Common myeloid progenitor, CD34-positive (primary cell): ENCODE measurements around the gene UPP2.

Experiments
- CTCF ChIA-PET: fragments of 350-600 bp; sonication (Branson Sonifier 250); formaldehyde crosslinking; loops from one replicate; lab custom pipeline; 2021; ENCODE audit warnings: antibody characterized with exemption; lab: Charles Lee
- POLR2A ChIA-PET: fragments of 350-600 bp; sonication (Branson Sonifier 250); formaldehyde crosslinking; loops from one replicate; lab custom pipeline; 2021; ENCODE audit warnings: antibody characterized with exemption; lab: Charles Lee
- DNase-seq, 3 donors: peaks; one replicate each; pipeline versions ENCODE4 v3.0.0 to v3.0.0-alpha.2; 2013
- H3K27ac ChIP-seq, 2 experiments: 1 replicate in 1 of 2; 2 replicates in 1 of 2; pipeline ENCODE4 v1.7.0; 2013; ENCODE audit warnings: inconsistent platforms in 2 of 2, low read length in 2 of 2, mild to moderate bottlenecking in 2 of 2, low read depth in 1 of 2, moderate library complexity in 1 of 2; ENCODE audit not compliant: severe bottlenecking in 2 of 2, insufficient read depth in 1 of 2, poor library complexity in 1 of 2
- H3K27me3 ChIP-seq, 5 experiments: replicated peaks in 2 of 5; 1 replicate in 3 of 5; 2 replicates in 2 of 5; pipeline versions ENCODE4 v1.6.1 to v1.7.0; 2013; ENCODE audit warnings: low read length in 4 of 5, mild to moderate bottlenecking in 2 of 5, moderate library complexity in 2 of 5, inconsistent platforms in 1 of 5; ENCODE audit not compliant: insufficient read depth in 5 of 5, control insufficient read depth in 4 of 5
- H3K36me3 ChIP-seq, 4 experiments: 1 replicate in 2 of 4; 2 replicates in 2 of 4; pipeline versions ENCODE4 v1.6.1 to v1.7.0; 2013; ENCODE audit warnings: low read length in 3 of 4, control low read depth in 1 of 4, mild to moderate bottlenecking in 1 of 4; ENCODE audit not compliant: control insufficient read depth in 4 of 4, insufficient read depth in 4 of 4
- H3K4me1 ChIP-seq, 4 experiments: 1 replicate in 3 of 4; 2 replicates in 1 of 4; pipeline versions ENCODE4 v1.6.1 to v1.7.1; 2013; ENCODE audit warnings: low read length in 3 of 4, mild to moderate bottlenecking in 3 of 4, control low read depth in 1 of 4, inconsistent platforms in 1 of 4, moderate library complexity in 1 of 4; ENCODE audit not compliant: control insufficient read depth in 4 of 4, insufficient read depth in 4 of 4; ENCODE audit errors: control extremely low read depth in 1 of 4
- H3K4me3 ChIP-seq, 7 experiments: 1 replicate in 4 of 7; 2 replicates in 3 of 7; pipeline versions ENCODE4 v1.5.1 to v1.7.0; 2013; ENCODE audit warnings: mild to moderate bottlenecking in 7 of 7, low read length in 6 of 7, moderate library complexity in 6 of 7, inconsistent platforms in 2 of 7, low read depth in 2 of 7, control low read depth in 1 of 7; ENCODE audit not compliant: insufficient read depth in 4 of 7, control insufficient read depth in 1 of 7; ENCODE audit errors: extremely low read depth in 1 of 7
- H3K9me3 ChIP-seq, 5 experiments: 1 replicate in 4 of 5; 2 replicates in 1 of 5; pipeline versions ENCODE4 v1.6.1 to v1.7.1; 2013; ENCODE audit warnings: low read length in 4 of 5, mild to moderate bottlenecking in 2 of 5, inconsistent platforms in 1 of 5, low read depth in 1 of 5, moderate library complexity in 1 of 5; ENCODE audit not compliant: control insufficient read depth in 4 of 5, insufficient read depth in 2 of 5; ENCODE audit errors: control extremely low read depth in 1 of 5
- WGBS: methylation state at CpG from one replicate; pipeline ENCODE4 v1.1.5; 2013; ENCODE audit not compliant: insufficient coverage; 5-methylcytosine and 5-hydroxymethylcytosine counted together

UPP2 gene

GRCh38 chr2:158153270-158154015 is 51.8 kb downstream of the UPP2 start:
- Histone ChIP-seq H3K36me3 (no peaks in the 10 kb centered on the region), H3K9me3 (peaks cover 0 to 12% (median 0%) of the 10 kb centered on the region in 5 experiments), H3K27me3 (no peaks in the 10 kb centered on the region), H3K27ac (no peak overlapping the region), H3K4me1 (no peaks in the 10 kb centered on the region), H3K4me3 (no peak overlapping the region)
- no peak for DNase-seq
- CTCF ChIA-PET: no interaction called here
- 96% methylated on average over 3 of the region's 3 CpGs for WGBS
- POLR2A ChIA-PET: no interaction called here

- H3K27ac ChIP-seq: no peak overlapping the region
- H3K4me1 ChIP-seq: no peaks in the 10 kb centered on the region
- peaks cover 0 to 12% (median 0%) of the 10 kb centered on the region in 5 experiments for H3K9me3 ChIP-seq
- H3K4me3 ChIP-seq: no peak overlapping the region
- H3K36me3 ChIP-seq: no peaks in the 10 kb centered on the region
- DNase-seq: no peak
- POLR2A ChIA-PET: no interaction called here
- CTCF ChIA-PET: no interaction called here
- H3K27me3 ChIP-seq: no peaks in the 10 kb centered on the region
Observed at GRCh38 chr2:158154596-158154995, 52.9 kb downstream of the UPP2 start.

DNA sequence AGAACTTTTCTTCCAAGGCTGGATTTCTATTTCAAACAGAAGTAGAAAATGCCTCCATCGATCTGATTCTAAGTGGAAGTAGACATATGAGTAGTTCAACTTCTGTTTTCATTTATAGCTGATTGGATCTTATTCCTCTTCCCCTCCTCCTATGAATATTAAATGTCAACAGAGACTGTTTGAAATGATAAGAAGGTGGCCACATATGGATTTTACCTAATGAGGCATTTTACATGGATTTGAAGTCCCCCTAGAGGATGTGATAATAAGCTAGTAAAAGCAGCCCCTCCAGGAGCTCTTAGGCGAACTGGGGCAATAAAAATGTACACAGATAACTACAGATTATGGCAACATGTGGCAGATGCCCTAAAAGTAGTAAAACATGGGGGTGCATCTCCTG is 71.0 kb downstream of the UPP2 start:
- H3K36me3 ChIP-seq: no peaks in the 10 kb centered on the region
- CTCF ChIA-PET: interaction anchor here (1.5 to 3.3 kb wide), 3 partner anchors 572 to 575 kb away, joined by 4 to 9 read pairs (median 7); no protein-coding TSS in a partner anchor
- H3K9me3 ChIP-seq: no peaks in the 10 kb centered on the region
- DNase-seq: no peak
- H3K27ac ChIP-seq: no peak overlapping the region
- H3K4me1 ChIP-seq: peaks cover 0 to 5% (median 0%) of the 10 kb centered on the region in 4 experiments
- H3K27me3 ChIP-seq: no peaks in the 10 kb centered on the region
- WGBS: 100% methylated on average over 1 of the region's 2 CpGs
- no peak overlapping the region for H3K4me3 ChIP-seq
- POLR2A ChIA-PET: no interaction called here

DNA sequence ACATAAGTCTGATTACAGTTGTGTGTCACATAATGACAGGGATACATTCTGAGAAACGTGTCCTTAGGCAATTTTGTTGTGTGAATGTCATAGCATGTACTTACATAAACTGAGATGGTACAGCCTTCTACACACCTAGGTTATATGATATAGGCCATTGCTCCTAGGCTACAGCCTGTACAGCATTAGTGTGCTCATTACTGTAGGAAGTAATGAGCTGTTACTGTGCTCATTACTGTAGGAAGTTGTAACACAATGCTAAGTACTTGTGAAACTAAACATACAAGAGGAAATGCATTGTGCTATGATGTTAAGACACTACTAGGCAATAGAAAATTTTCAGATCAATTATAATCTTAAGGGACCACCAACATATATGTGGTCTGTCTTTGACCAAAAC is 72.8 kb downstream of the UPP2 start:
- POLR2A ChIA-PET: no interaction called here
- Histone ChIP-seq H3K9me3 (no peaks in the 10 kb centered on the region), H3K4me3 (no peak overlapping the region), H3K36me3 (no peaks in the 10 kb centered on the region), H3K4me1 (peaks cover 3 to 16% (median 4%) of the 10 kb centered on the region in 4 experiments), H3K27ac (no peak overlapping the region), H3K27me3 (no peaks in the 10 kb centered on the region)
- no peak for DNase-seq
- CTCF ChIA-PET: interaction anchor here (1.1 to 3.3 kb wide), 5 partner anchors 13 to 872 kb away, joined by 3 to 9 read pairs (median 7); no protein-coding TSS in a partner anchor
- WGBS: no CpG with 5 or more reads among the region's 1 CpG

GRCh38 chr2:158174956-158175355 is 73.3 kb downstream of the UPP2 start:
- ChIA-PET POLR2A (no interaction called here), CTCF (interaction anchor here (1.1 to 1.8 kb wide), 3 partner anchors 10 to 141 kb away, joined by 3 to 7 read pairs (median 3); no protein-coding TSS in a partner anchor)
- Histone ChIP-seq H3K9me3 (no peaks in the 10 kb centered on the region), H3K4me3 (no peak overlapping the region), H3K36me3 (no peaks in the 10 kb centered on the region), H3K27ac (no peak overlapping the region), H3K27me3 (no peaks in the 10 kb centered on the region), H3K4me1 (peaks cover 3 to 16% (median 4%) of the 10 kb centered on the region in 4 experiments)
- DNase-seq: no peak
- 94% methylated on average over 4 of the region's 5 CpGs for WGBS

DNA sequence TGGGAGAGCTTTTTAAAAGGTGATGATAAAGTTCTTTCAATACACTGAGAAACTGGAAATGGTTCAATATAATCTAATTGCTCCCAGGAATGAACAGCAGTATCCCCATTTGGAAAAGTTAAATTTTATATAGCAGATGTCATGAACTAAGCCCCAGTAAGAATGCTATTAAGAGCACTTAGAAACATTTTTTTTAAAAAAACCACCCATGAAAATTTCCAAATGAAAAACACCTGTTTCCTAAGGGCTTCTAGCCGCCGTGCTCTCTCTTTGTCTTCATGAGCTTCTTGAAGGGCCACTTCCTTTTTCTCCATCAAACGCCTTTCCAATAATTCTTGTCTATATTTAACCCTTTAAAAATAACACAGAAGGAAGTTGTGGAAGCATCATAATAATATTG is 77.0 kb downstream of the UPP2 start:
- WGBS: no CpG with 5 or more reads among the region's 3 CpGs
- H3K4me3 ChIP-seq: no peak overlapping the region
- H3K4me1 ChIP-seq: peaks cover 3 to 16% (median 4%) of the 10 kb centered on the region in 4 experiments
- no peak overlapping the region for H3K27ac ChIP-seq
- ChIA-PET CTCF (interaction anchor here (0.7 to 3.3 kb wide), 16 partner anchors 10 to 575 kb away, joined by 3 to 32 read pairs (median 6); no protein-coding TSS in a partner anchor), POLR2A (no interaction called here)
- no peaks in the 10 kb centered on the region for H3K27me3 ChIP-seq
- H3K9me3 ChIP-seq: no peaks in the 10 kb centered on the region
- DNase-seq: peak in 2 of 3 donors; percentile 28 to 49
- H3K36me3 ChIP-seq: no peaks in the 10 kb centered on the region

GRCh38 chr2:158179660-158180059 is 78.0 kb downstream of the UPP2 start:
- CTCF ChIA-PET: interaction anchor here (0.7 to 3.3 kb wide), 30 partner anchors 9 to 577 kb away, joined by 3 to 33 read pairs (median 4); partner anchors contain the start of genes CCDC148 and PKP4
- POLR2A ChIA-PET: no interaction called here
- Histone ChIP-seq H3K27ac (no peak overlapping the region), H3K4me3 (no peak overlapping the region), H3K9me3 (no peaks in the 10 kb centered on the region), H3K36me3 (no peaks in the 10 kb centered on the region), H3K4me1 (peaks cover 3 to 16% (median 4%) of the 10 kb centered on the region in 4 experiments), H3K27me3 (no peaks in the 10 kb centered on the region)
- 0% methylated on average over 1 of the region's 2 CpGs for WGBS
- peak; percentile 54 to 75 (median 73) for DNase-seq
